CD14-positive monocyte (primary cell): ENCODE data around the gene PDIA6. TPM values are rescaled to one million over a fixed set of nuclear protein-coding genes. Genes with fewer than 3 reads are reported as not detected.

Experiments
- DNase-seq, 3 donors: peaks; one replicate each; pipeline ENCODE4 v3.0.0-alpha.2; 2011 to 2022
- H2AFZ ChIP-seq: 2 replicates; pipeline ENCODE4 v1.6.0; 2012; ENCODE audit warnings: mild to moderate bottlenecking, low read depth, low read length, inconsistent platforms; ENCODE audit not compliant: insufficient read depth, poor library complexity, severe bottlenecking
- H3K27ac ChIP-seq, 2 donors: 1 replicate in 1 of 2; 2 replicates in 1 of 2; pipeline ENCODE4 v1.5.1; 2012 to 2013; ENCODE audit warnings: low read length in 2 of 2, control low read depth in 1 of 2, inconsistent platforms in 1 of 2, low read depth in 1 of 2, mild to moderate bottlenecking in 1 of 2
- H3K27me3 ChIP-seq, 2 donors: one replicate each; pipeline versions ENCODE4 v1.6.0 to v1.6.1; 2011 to 2013; ENCODE audit warnings: low read length in 2 of 2; ENCODE audit not compliant: control insufficient read depth in 2 of 2, insufficient read depth in 2 of 2
- H3K36me3 ChIP-seq, 2 donors: replicated peaks in 1 of 2; 1 replicate in 1 of 2; 2 replicates in 1 of 2; pipeline versions ENCODE4 v1.5.1 to v1.6.1; 2012 to 2013; ENCODE audit warnings: low read length in 2 of 2, control low read depth in 1 of 2, inconsistent platforms in 1 of 2, mild to moderate bottlenecking in 1 of 2; ENCODE audit not compliant: insufficient read depth in 2 of 2, control insufficient read depth in 1 of 2
- H3K4me1 ChIP-seq, 2 donors: 1 replicate in 1 of 2; 2 replicates in 1 of 2; pipeline versions ENCODE4 v1.5.1 to v1.6.1; 2012 to 2013; ENCODE audit warnings: low read length in 2 of 2, control low read depth in 1 of 2, inconsistent platforms in 1 of 2, mild to moderate bottlenecking in 1 of 2, moderate library complexity in 1 of 2; ENCODE audit not compliant: insufficient read depth in 2 of 2, control insufficient read depth in 1 of 2
- H3K4me2 ChIP-seq: replicated peaks from 2 replicates; pipeline ENCODE3; 2012; ENCODE audit warnings: low read length, moderate library complexity, mild to moderate bottlenecking; ENCODE audit not compliant: poor library complexity, severe bottlenecking; ENCODE audit errors: extremely low read depth
- H3K4me3 ChIP-seq, 3 experiments: fragments of 200-600 bp in 1 of 3; sonication (generic) in 1 of 3; replicated peaks in 1 of 3; 1 replicate in 2 of 3; 2 replicates in 1 of 3; pipeline ENCODE4 v1.5.1; 2011 to 2013; ENCODE audit warnings: low read length in 3 of 3, mild to moderate bottlenecking in 3 of 3, control low read depth in 2 of 3, low read depth in 2 of 3, inconsistent platforms in 1 of 3, moderate library complexity in 1 of 3
- H3K79me2 ChIP-seq: 2 replicates; pipeline ENCODE4 v1.6.0; 2012; ENCODE audit warnings: mild to moderate bottlenecking, control low read depth, inconsistent platforms, low read length, moderate library complexity; ENCODE audit not compliant: insufficient read depth
- H3K9ac ChIP-seq: 2 replicates; pipeline ENCODE4 v1.6.0; 2017; ENCODE audit warnings: low read length, mild to moderate bottlenecking; ENCODE audit not compliant: insufficient read depth, poor library complexity, severe bottlenecking
- H3K9me3 ChIP-seq, 2 donors: replicated peaks in 1 of 2; 1 replicate in 1 of 2; 2 replicates in 1 of 2; pipeline versions ENCODE4 v1.5.1 to v1.6.1; 2012 to 2013; ENCODE audit warnings: low read length in 2 of 2, control low read depth in 1 of 2; ENCODE audit not compliant: control insufficient read depth in 1 of 2, insufficient read depth in 1 of 2
- H4K20me1 ChIP-seq: 2 replicates; pipeline ENCODE4 v1.6.0; 2012; ENCODE audit warnings: mild to moderate bottlenecking, low read length, control low read depth, moderate library complexity; ENCODE audit not compliant: insufficient read depth
- H3K27ac Mint-ChIP-seq, 7 donors: one replicate each; pipeline ENCODE4 v1.8.0; 2020; ENCODE audit warnings: mild to moderate bottlenecking in 7 of 7, mixed read lengths in 7 of 7, moderate library complexity in 6 of 7, inconsistent platforms in 2 of 7
- H3K27me3 Mint-ChIP-seq, 3 donors: one replicate each; pipeline ENCODE4 v1.8.0; 2021 to 2022; ENCODE audit warnings: low read depth in 3 of 3, mild to moderate bottlenecking in 3 of 3, mixed read lengths in 3 of 3, moderate library complexity in 3 of 3, inconsistent platforms in 1 of 3
- H3K36me3 Mint-ChIP-seq, 2 donors: one replicate each; pipeline ENCODE4 v1.8.0; 2020; ENCODE audit warnings: mixed read lengths in 2 of 2, inconsistent platforms in 1 of 2, mild to moderate bottlenecking in 1 of 2
- H3K4me1 Mint-ChIP-seq: one replicate; pipeline ENCODE4 v1.8.0; 2020; ENCODE audit warnings: mild to moderate bottlenecking, mixed read lengths
- H3K4me3 Mint-ChIP-seq, 2 donors: one replicate each; pipeline ENCODE4 v1.8.0; 2020; ENCODE audit warnings: mild to moderate bottlenecking in 2 of 2, mixed read lengths in 2 of 2, moderate library complexity in 1 of 2
- H3K9me3 Mint-ChIP-seq, 7 donors: one replicate each; pipeline ENCODE4 v1.8.0; 2020 to 2022; ENCODE audit warnings: mixed read lengths in 7 of 7, mild to moderate bottlenecking in 6 of 7, moderate library complexity in 6 of 7, inconsistent platforms in 2 of 7
- CTCF ChIP-seq: fragments of 200-600 bp; IDR thresholded peaks from one replicate; pipeline ENCODE4 v1.8.0; 2022; ENCODE audit warnings: antibody characterized with exemption, mild to moderate bottlenecking
- WGBS: methylation state at CpG from one replicate; pipeline ENCODE4 v1.1.5; 2013; ENCODE audit warnings: missing lambda C conversion rate; ENCODE audit not compliant: insufficient coverage; 5-methylcytosine and 5-hydroxymethylcytosine counted together
- intact Hi-C, 2 donors: fragments of 100-400 bp; cut with micrococcal nuclease; formaldehyde crosslinking; loops; one replicate each; pipeline versions ENCODE4 v1.15.0 to v1.15.1; 2023
- polyA plus RNA-seq, 3 donors: library from polyadenylated mRNA; depleted of rRNA in 1 of 3; unstranded in 2 of 3; stranded (reverse) in 1 of 3; fragments of 300-500 nt in 2 of 3; fragments of >200 nt in 1 of 3; fragmentation: Illumina TruSeq in 2 of 3; gene quantifications; 1 replicate in 2 of 3; 2 replicates in 1 of 3; pipeline ENCODE4 v1.2.3, GENCODE V29; 2012 to 2021

Gene PDIA6
- polyA plus RNA-seq, 3 donors: 49.8 to 187 (median 166) TPM

GRCh38 chr2:10838734-10839133 lies 26.1 kb upstream of the PDIA6 start:
- peaks cover 5% of the 10 kb centered on the region for H3K4me1 Mint-ChIP-seq
- no peak for TF ChIP-seq CTCF
- no peaks in the 10 kb centered on the region for H3K36me3 ChIP-seq
- peaks cover 12 to 31% (median 28%) of the 10 kb centered on the region in 3 donors for H3K27me3 Mint-ChIP-seq
- no peak overlapping the region for H2AFZ ChIP-seq
- no peak overlapping the region for H3K27ac ChIP-seq
- no peak overlapping the region for H3K4me3 ChIP-seq
- H3K79me2 ChIP-seq: no peaks in the 10 kb centered on the region
- peaks cover 12 to 27% (median 18%) of the 10 kb centered on the region in 7 donors for H3K9me3 Mint-ChIP-seq
- intact Hi-C loops: loop anchor here (5.0 to 10.0 kb wide), 2 partner anchors 59 to 606 kb away; no protein-coding TSS in a partner anchor
- no peak overlapping the region for H3K4me3 Mint-ChIP-seq
- DNase-seq: no peak
- peaks cover 20 to 23% of the 10 kb centered on the region in 2 donors for H3K9me3 ChIP-seq
- 68% methylated on average over 3 of the region's 3 CpGs for WGBS
- H4K20me1 ChIP-seq: no peaks in the 10 kb centered on the region
- no peak overlapping the region for H3K27ac Mint-ChIP-seq
- no peak overlapping the region for H3K4me2 ChIP-seq
- H3K27me3 ChIP-seq: peaks cover 0 to 19% of the 10 kb centered on the region in 2 donors
- no peaks in the 10 kb centered on the region for H3K4me1 ChIP-seq
- peaks cover 0 to 3% of the 10 kb centered on the region in 2 donors for H3K36me3 Mint-ChIP-seq
- no peak overlapping the region for H3K9ac ChIP-seq

GRCh38 chr2:10837298-10838266 lies 25.0 kb upstream of the PDIA6 start:
- intact Hi-C loops: loop anchor here (5.0 to 10.0 kb wide), 2 partner anchors 60 to 607 kb away; no protein-coding TSS in a partner anchor
- Mint-ChIP-seq H3K9me3 (peaks cover 12 to 26% (median 19%) of the 10 kb centered on the region in 7 donors), H3K4me3 (no peak overlapping the region), H3K4me1 (peaks cover 5% of the 10 kb centered on the region), H3K36me3 (peaks cover 0 to 3% of the 10 kb centered on the region in 2 donors), H3K27me3 (peaks cover 16 to 39% (median 25%) of the 10 kb centered on the region in 3 donors), H3K27ac (peak overlapping the region in 3 of 7 donors; percentile 1 to 60 (median 7))
- H3K4me1 ChIP-seq: no peaks in the 10 kb centered on the region
- WGBS: 76% methylated on average over 13 of the region's 17 CpGs
- H2AFZ ChIP-seq: no peak overlapping the region
- H3K27me3 ChIP-seq: peaks cover 0 to 26% of the 10 kb centered on the region in 2 donors
- H3K4me2 ChIP-seq: no peak overlapping the region
- no peaks in the 10 kb centered on the region for H4K20me1 ChIP-seq
- H3K9me3 ChIP-seq: peaks cover 20 to 23% of the 10 kb centered on the region in 2 donors
- no peak overlapping the region for H3K27ac ChIP-seq
- no peak overlapping the region for H3K4me3 ChIP-seq
- no peak for DNase-seq
- H3K79me2 ChIP-seq: no peaks in the 10 kb centered on the region
- H3K9ac ChIP-seq: no peak overlapping the region
- TF ChIP-seq CTCF: no peak
- no peaks in the 10 kb centered on the region for H3K36me3 ChIP-seq
